Glutamatergic neuron (in vitro differentiated cells): ENCODE data around the gene C16orf78. TPM values are rescaled to one million over a fixed set of nuclear protein-coding genes. Genes with fewer than 3 reads are reported as not detected.

ENCODE experiments used
- DNase-seq: peaks from one replicate; pipeline ENCODE4 v3.0.0; 2022
- H3K27ac Mint-ChIP-seq: one replicate; pipeline ENCODE4 v1.8.0; 2020; ENCODE audit warnings: mild to moderate bottlenecking, mixed read lengths, inconsistent platforms; ENCODE audit not compliant: unreplicated experiment
- H3K27me3 Mint-ChIP-seq: one replicate; pipeline ENCODE4 v1.8.0; 2020; ENCODE audit warnings: mild to moderate bottlenecking, moderate library complexity, mixed read lengths, inconsistent platforms; ENCODE audit not compliant: unreplicated experiment
- H3K36me3 Mint-ChIP-seq: one replicate; pipeline ENCODE4 v1.8.0; 2020; ENCODE audit warnings: mild to moderate bottlenecking, mixed read lengths, inconsistent platforms; ENCODE audit not compliant: unreplicated experiment
- H3K4me1 Mint-ChIP-seq: one replicate; pipeline ENCODE4 v1.8.0; 2020; ENCODE audit warnings: mild to moderate bottlenecking, low read depth, mixed read lengths, inconsistent platforms; ENCODE audit not compliant: unreplicated experiment
- H3K4me3 Mint-ChIP-seq: one replicate; pipeline ENCODE4 v1.8.0; 2020; ENCODE audit warnings: mild to moderate bottlenecking, mixed read lengths, inconsistent platforms; ENCODE audit not compliant: unreplicated experiment
- H3K9me3 Mint-ChIP-seq: one replicate; pipeline ENCODE4 v1.8.0; 2020; ENCODE audit warnings: mild to moderate bottlenecking, moderate library complexity, mixed read lengths, inconsistent platforms; ENCODE audit not compliant: unreplicated experiment
- total RNA-seq: library from RNA; stranded (reverse); fragmentation: NEBNext Ultra II Directional; extraction: Animal tissue kit (Norgen Biotek cat#: 25700); gene quantifications from one replicate; pipeline ENCODE4 v1.2.1, GENCODE V29; 2021; ENCODE audit not compliant: unreplicated experiment
- TF ChIP-seq, protein P1 (sequence below): fragments of 200-600 bp; sonication (generic); IDR thresholded peaks from one replicate; pipeline ENCODE4 v1.5.0; 2021; ENCODE audit not compliant: partially characterized antibody, unreplicated experiment

Gene C16orf78
- total RNA-seq, 1 donor from 2014 or later, result not detected

DNA sequence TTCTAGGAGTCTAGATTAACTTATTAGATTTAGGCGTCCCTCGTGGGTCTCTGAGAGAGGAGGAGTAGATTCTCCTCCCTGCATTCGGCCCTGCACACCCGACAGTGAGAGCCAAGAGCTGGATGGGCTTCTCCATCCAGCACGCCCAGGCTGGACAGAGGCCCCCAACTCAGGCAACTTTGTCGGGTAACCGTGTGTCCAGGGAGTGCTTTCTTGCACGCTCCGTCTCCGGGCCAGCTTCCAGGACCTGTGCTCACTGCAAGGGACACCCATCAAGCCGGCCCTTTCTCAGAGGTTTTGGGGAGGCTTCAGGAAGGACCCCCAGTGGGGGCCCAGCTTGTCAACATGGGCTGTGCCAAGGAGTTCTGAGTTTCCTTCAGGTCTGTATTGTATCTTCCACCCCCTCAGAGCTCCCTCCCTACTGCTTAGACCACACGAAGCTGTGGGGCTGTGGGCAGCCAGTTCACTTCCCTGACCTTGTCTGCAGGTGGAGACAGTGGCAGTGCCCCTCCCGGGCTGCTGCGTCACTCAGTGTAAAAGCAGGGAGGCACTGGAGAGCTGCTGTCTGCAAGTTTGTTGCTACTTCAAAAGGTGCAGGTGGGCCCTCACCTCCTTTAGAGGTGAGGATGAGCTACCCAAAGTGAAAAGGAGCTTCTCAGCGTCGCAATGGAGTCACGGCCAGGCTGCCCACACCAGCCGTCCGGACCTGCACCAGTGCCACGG, 24.0 kb upstream of the C16orf78 start:
- peak; percentile 22 for DNase-seq
- H3K27me3 Mint-ChIP-seq, result peaks cover 11% of the 10 kb centered on the region
- no peak overlapping the region for H3K4me3 Mint-ChIP-seq
- H3K36me3 Mint-ChIP-seq, result no peaks in the 10 kb centered on the region
- H3K9me3 Mint-ChIP-seq, result peaks cover 3% of the 10 kb centered on the region
- H3K27ac Mint-ChIP-seq, result no peak overlapping the region
- TF ChIP-seq, protein P1, sequence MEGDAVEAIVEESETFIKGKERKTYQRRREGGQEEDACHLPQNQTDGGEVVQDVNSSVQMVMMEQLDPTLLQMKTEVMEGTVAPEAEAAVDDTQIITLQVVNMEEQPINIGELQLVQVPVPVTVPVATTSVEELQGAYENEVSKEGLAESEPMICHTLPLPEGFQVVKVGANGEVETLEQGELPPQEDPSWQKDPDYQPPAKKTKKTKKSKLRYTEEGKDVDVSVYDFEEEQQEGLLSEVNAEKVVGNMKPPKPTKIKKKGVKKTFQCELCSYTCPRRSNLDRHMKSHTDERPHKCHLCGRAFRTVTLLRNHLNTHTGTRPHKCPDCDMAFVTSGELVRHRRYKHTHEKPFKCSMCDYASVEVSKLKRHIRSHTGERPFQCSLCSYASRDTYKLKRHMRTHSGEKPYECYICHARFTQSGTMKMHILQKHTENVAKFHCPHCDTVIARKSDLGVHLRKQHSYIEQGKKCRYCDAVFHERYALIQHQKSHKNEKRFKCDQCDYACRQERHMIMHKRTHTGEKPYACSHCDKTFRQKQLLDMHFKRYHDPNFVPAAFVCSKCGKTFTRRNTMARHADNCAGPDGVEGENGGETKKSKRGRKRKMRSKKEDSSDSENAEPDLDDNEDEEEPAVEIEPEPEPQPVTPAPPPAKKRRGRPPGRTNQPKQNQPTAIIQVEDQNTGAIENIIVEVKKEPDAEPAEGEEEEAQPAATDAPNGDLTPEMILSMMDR, result no peak
- peaks cover 4% of the 10 kb centered on the region for H3K4me1 Mint-ChIP-seq

GRCh38 chr16:49350265-49351095, 23.1 kb upstream of the C16orf78 start:
- H3K27ac Mint-ChIP-seq, result no peak overlapping the region
- H3K27me3 Mint-ChIP-seq, result peaks cover 9% of the 10 kb centered on the region
- no peak overlapping the region for H3K4me3 Mint-ChIP-seq
- peaks cover 1% of the 10 kb centered on the region for H3K9me3 Mint-ChIP-seq
- TF ChIP-seq, protein P1, result peak; percentile 86
- no peaks in the 10 kb centered on the region for H3K36me3 Mint-ChIP-seq
- peak; percentile 88 for DNase-seq
- peaks cover 4% of the 10 kb centered on the region for H3K4me1 Mint-ChIP-seq

DNA sequence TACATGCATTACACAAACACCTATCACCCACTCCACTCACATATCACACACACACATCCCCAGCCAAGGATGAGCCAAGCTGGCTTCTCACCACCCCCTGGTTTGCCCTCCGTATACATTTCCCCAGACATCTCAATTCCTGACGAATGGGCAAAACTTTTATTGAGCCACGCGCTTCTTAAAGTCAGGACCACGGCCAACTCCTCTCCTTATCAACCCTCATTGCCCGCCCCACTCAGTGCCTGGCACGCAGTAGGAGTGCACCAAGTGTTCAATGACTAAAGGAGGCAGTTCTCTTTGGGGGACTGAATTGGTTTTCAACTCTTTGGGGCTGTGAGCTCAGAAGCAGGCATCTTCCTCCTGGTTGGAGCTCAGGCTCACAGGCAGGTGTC, 22.5 kb upstream of the C16orf78 start:
- DNase-seq, result no peak
- H3K36me3 Mint-ChIP-seq, result no peaks in the 10 kb centered on the region
- peaks cover 1% of the 10 kb centered on the region for H3K9me3 Mint-ChIP-seq
- H3K4me3 Mint-ChIP-seq, result no peak overlapping the region
- peaks cover 7% of the 10 kb centered on the region for H3K4me1 Mint-ChIP-seq
- peaks cover 9% of the 10 kb centered on the region for H3K27me3 Mint-ChIP-seq
- no peak overlapping the region for H3K27ac Mint-ChIP-seq
- TF ChIP-seq, protein P1, result no peak

DNA sequence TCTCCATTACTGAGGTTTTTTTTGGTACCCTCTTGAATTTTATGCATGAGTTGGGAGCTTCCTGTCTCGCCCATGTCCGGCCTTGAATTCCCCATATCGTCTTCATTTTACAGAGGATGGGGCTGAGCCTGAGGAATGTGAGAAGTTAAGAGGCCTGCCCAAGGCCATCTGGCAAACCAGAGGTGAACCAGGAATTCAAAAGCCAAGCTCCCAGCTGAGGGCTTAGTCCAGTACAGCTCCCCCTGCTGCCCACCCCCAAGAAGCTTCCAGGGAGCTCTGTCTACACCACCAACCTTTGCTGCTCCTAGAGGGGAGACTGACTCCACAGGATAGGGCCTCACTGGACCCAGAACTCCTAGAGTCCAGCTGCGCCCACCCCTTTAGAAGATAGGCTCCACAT, 20.7 kb upstream of the C16orf78 start:
- Mint-ChIP-seq H3K27ac (no peak overlapping the region), H3K4me3 (no peak overlapping the region), H3K4me1 (peaks cover 14% of the 10 kb centered on the region), H3K27me3 (peaks cover 5% of the 10 kb centered on the region), H3K36me3 (no peaks in the 10 kb centered on the region), H3K9me3 (peaks cover 1% of the 10 kb centered on the region)
- DNase-seq, result peak; percentile 61
- TF ChIP-seq, protein P1, result peak; percentile 17

GRCh38 chr16:49353680-49354079, 19.9 kb upstream of the C16orf78 start:
- Mint-ChIP-seq H3K4me1 (peaks cover 14% of the 10 kb centered on the region), H3K36me3 (no peaks in the 10 kb centered on the region), H3K27me3 (peaks cover 5% of the 10 kb centered on the region), H3K9me3 (no peaks in the 10 kb centered on the region), H3K4me3 (no peak overlapping the region), H3K27ac (no peak overlapping the region)
- DNase-seq, result no peak
- TF ChIP-seq, protein P1, result no peak
